GM23338 (cell line): ENCODE data around the gene HSP90B1.

ENCODE experiments used
- CREB1 ChIP-seq: fragments of 250-450 bp; sonication (Bioruptor Pico); IDR thresholded peaks from 2 replicates; pipeline ENCODE4 v1.5.0; 2020; ENCODE audit warnings: low read depth, mild to moderate bottlenecking, moderate library complexity
- EZH2phosphoT487 ChIP-seq: fragments of 200-600 bp; sonication (generic); IDR thresholded peaks from one replicate; pipeline ENCODE4 v1.8.1; 2018; ENCODE audit warnings: antibody characterized with exemption; ENCODE audit not compliant: unreplicated experiment
- JUNB ChIP-seq: IDR thresholded peaks from one replicate; pipeline ENCODE4 v1.6.1; 2016; ENCODE audit warnings: antibody characterized with exemption; ENCODE audit not compliant: unreplicated experiment
- TF ChIP-seq, protein P1 (sequence below), 2 experiments: fragments of 200-600 bp in 1 of 2; sonication (generic) in 1 of 2; conservative IDR thresholded peaks; 2 replicates each; pipeline versions ENCODE4 v1.5.1 to v1.6.1; 2016 to 2017; ENCODE audit warnings: antibody characterized with exemption in 2 of 2, low read depth in 2 of 2, mild to moderate bottlenecking in 2 of 2, moderate library complexity in 1 of 2

DNA sequence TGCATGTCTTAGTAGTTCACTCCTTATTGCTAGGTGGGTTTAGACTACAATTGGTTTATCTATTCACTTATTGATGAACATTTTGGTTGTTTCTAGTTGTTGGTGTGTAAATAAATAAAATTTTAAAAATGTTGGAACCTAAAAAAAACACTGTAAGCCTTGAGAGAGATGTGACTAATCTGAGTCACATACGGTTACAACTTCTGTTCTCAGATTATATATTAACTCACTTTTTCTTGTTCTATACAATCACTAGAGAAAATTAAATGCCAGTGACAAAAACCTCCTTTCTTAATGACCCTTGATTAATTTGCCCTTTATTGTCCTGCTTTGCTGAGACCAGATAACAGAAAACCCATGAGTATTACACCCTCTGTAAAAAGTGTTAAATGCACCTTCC is 28.4 kb downstream of the HSP90B1 start:
- TF ChIP-seq, protein P1, sequence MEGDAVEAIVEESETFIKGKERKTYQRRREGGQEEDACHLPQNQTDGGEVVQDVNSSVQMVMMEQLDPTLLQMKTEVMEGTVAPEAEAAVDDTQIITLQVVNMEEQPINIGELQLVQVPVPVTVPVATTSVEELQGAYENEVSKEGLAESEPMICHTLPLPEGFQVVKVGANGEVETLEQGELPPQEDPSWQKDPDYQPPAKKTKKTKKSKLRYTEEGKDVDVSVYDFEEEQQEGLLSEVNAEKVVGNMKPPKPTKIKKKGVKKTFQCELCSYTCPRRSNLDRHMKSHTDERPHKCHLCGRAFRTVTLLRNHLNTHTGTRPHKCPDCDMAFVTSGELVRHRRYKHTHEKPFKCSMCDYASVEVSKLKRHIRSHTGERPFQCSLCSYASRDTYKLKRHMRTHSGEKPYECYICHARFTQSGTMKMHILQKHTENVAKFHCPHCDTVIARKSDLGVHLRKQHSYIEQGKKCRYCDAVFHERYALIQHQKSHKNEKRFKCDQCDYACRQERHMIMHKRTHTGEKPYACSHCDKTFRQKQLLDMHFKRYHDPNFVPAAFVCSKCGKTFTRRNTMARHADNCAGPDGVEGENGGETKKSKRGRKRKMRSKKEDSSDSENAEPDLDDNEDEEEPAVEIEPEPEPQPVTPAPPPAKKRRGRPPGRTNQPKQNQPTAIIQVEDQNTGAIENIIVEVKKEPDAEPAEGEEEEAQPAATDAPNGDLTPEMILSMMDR (conservative IDR thresholded peaks at IDR 0.05; ENCODE audit: low read depth in 2 of 2) = no peak
- TF ChIP-seq CREB1 = no peak
- TF ChIP-seq JUNB = no peak
- no peak for TF ChIP-seq EZH2phosphoT487
